BE2C (cell line): ENCODE data around the gene THAP4.

Experiments used
- DNase-seq: peaks from one replicate; pipeline ENCODE4 v3.0.0-alpha.2; 2020
- H3K27me3 ChIP-seq: fragments of 250-450 bp; sonication (Bioruptor Pico); 2 replicates; pipeline ENCODE4 v1.5.1; 2020; ENCODE audit warnings: mild to moderate bottlenecking
- H3K36me3 ChIP-seq: fragments of 250-450 bp; sonication (Bioruptor Pico); 2 replicates; pipeline ENCODE4 v1.5.1; 2020; ENCODE audit warnings: mild to moderate bottlenecking
- H3K4me1 ChIP-seq: fragments of 250-450 bp; sonication (Bioruptor Pico); 2 replicates; pipeline ENCODE4 v1.5.1; 2020
- H3K4me3 ChIP-seq: 2 replicates; pipeline ENCODE4 v1.5.1; 2011; ENCODE audit warnings: low read depth, low read length
- H3K9me3 ChIP-seq: fragments of 250-450 bp; sonication (Bioruptor Pico); 2 replicates; pipeline ENCODE4 v1.5.1; 2020
- TF ChIP-seq, protein P1 (sequence below): IDR thresholded peaks from 2 replicates; pipeline ENCODE4 v1.5.1; 2012; ENCODE audit warnings: mild to moderate bottlenecking, low read depth, low read length

THAP4 gene

DNA sequence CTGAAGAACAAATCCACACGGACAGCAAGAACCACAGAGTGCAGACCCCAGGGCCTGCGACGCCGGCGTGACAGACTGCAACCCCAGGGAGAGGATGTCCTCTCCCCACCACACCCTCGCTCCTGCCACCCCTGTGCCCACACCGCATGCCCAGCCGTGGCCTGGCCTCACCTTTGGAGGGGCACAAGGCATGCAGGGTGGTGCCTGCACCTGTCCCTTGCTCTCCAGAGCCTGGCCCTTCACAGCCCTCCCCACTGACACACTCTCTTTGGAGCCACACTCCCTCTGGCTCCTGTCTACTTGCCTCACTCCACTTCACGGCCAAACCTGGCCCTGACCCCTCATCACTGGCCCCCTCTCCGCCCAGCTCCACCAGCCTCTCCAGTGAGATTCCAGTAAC is 9.3 kb downstream of the THAP4 start:
- no peak for DNase-seq
- TF ChIP-seq, protein P1, sequence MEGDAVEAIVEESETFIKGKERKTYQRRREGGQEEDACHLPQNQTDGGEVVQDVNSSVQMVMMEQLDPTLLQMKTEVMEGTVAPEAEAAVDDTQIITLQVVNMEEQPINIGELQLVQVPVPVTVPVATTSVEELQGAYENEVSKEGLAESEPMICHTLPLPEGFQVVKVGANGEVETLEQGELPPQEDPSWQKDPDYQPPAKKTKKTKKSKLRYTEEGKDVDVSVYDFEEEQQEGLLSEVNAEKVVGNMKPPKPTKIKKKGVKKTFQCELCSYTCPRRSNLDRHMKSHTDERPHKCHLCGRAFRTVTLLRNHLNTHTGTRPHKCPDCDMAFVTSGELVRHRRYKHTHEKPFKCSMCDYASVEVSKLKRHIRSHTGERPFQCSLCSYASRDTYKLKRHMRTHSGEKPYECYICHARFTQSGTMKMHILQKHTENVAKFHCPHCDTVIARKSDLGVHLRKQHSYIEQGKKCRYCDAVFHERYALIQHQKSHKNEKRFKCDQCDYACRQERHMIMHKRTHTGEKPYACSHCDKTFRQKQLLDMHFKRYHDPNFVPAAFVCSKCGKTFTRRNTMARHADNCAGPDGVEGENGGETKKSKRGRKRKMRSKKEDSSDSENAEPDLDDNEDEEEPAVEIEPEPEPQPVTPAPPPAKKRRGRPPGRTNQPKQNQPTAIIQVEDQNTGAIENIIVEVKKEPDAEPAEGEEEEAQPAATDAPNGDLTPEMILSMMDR, result no peak
- no peaks in the 10 kb centered on the region for H3K9me3 ChIP-seq
- no peaks in the 10 kb centered on the region for H3K27me3 ChIP-seq
- no peaks in the 10 kb centered on the region for H3K4me1 ChIP-seq
- H3K4me3 ChIP-seq, result no peak overlapping the region
- peaks cover 30% of the 10 kb centered on the region for H3K36me3 ChIP-seq

DNA sequence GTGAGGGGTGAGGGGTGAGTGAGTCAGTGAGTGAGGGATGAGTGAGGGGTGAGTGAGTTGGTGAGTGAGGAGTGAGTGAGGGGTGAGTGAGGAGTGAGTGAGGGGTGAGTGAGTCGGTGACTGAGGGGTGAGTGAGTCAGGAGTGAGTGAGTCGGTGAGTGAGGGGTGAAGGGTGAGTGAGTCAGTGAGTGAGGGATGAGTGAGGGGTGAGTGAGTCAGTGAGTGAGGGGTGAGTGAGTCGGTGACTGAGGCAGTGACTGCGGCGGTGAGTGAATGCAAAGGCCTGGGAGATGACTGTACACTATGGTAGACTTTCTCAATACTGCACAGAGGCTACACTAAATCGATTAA is 16.6 kb downstream of the THAP4 start:
- no peaks in the 10 kb centered on the region for H3K9me3 ChIP-seq
- no peak for DNase-seq
- H3K27me3 ChIP-seq, result no peaks in the 10 kb centered on the region
- H3K36me3 ChIP-seq, result peaks cover 22% of the 10 kb centered on the region
- H3K4me3 ChIP-seq, result no peak overlapping the region
- peaks cover 17% of the 10 kb centered on the region for H3K4me1 ChIP-seq
- TF ChIP-seq, protein P1, result no peak

DNA sequence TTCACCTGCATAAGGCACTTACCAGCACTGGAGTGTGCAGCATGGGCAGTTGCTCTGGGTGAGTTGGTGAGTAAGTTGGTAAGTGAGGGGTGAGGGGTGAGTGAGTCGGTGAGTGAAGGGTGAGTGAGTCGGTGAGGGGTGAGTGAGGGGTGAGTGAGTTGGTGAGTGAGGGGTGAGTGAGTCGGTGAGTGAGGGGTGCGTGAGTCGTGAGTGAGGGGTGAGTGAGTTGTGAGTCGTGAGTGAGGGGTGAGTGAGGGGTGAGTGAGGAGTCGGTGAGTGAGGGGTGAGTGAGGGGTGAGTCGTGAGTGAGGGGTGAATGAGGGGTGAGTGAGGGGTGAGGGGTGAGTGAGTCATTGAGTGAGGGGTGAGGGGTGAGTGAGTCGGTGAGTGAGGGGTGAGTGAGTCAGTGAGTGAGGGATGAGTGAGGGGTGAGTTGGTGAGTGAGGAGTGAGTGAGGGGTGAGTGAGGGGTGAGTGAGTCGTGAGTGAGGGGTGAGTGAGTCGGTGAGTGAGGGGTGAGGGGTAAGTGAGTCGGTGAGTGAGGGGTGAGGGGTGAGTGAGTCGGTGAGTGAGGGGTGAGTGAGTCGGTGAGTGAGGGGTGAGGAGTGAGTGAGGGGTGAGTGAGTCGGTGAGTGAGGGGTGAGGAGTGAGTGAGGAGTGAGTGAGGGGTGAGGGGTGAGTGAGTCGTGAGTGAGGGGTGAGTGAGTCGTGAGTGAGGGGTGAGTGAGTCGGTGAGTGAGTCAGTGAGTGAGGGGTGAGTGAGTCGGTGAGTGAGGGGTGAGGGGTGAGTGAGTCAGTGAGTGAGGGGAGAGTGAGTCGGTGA is 17.1 kb downstream of the THAP4 start:
- Histone ChIP-seq H3K27me3 (no peaks in the 10 kb centered on the region), H3K4me3 (no peak overlapping the region), H3K36me3 (peaks cover 22% of the 10 kb centered on the region), H3K4me1 (peaks cover 17% of the 10 kb centered on the region), H3K9me3 (no peaks in the 10 kb centered on the region)
- TF ChIP-seq, protein P1, result no peak
- DNase-seq, result no peak

DNA sequence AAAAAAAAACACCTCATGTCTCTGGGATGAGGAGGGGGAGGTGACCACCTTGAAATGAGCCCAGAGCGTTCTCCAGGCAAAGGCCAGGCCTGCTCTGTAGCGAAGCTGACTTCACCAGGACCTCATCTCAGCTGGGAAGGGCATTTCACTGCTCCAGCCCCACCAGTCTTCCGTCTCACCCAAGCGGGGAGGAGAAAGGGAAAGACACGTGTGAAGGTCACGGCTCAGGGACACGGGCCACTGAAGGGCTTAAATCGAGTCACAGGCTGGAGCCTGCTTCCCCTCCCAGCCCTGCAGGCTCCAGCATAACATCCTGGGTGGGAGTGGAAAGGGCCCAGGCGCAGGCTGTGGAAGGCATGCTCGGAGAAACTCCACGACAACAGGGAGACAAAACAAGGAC is 18.1 kb downstream of the THAP4 start:
- peaks cover 22% of the 10 kb centered on the region for H3K36me3 ChIP-seq
- no peaks in the 10 kb centered on the region for H3K27me3 ChIP-seq
- DNase-seq, result no peak
- no peak overlapping the region for H3K4me3 ChIP-seq
- TF ChIP-seq, protein P1, result no peak
- H3K9me3 ChIP-seq, result no peaks in the 10 kb centered on the region
- H3K4me1 ChIP-seq, result peaks cover 17% of the 10 kb centered on the region

GRCh38 chr2:241618296-241618805 is 18.6 kb downstream of the THAP4 start:
- TF ChIP-seq, protein P1, result no peak
- Histone ChIP-seq H3K27me3 (no peaks in the 10 kb centered on the region), H3K9me3 (no peaks in the 10 kb centered on the region), H3K36me3 (peaks cover 22% of the 10 kb centered on the region), H3K4me1 (peaks cover 17% of the 10 kb centered on the region), H3K4me3 (no peak overlapping the region; the same call in 1 of the 2 replicates)
- no peak for DNase-seq
